H1 (cell line): ENCODE results near the gene FIGNL2. TPM values are rescaled to one million over a fixed set of nuclear protein-coding genes. Genes with fewer than 3 reads are reported as not detected.

Experiments used
- CTCF ChIA-PET: fragments of 300-600 bp; sonication (Branson Sonifier 250); formaldehyde crosslinking; loops from one replicate; lab custom pipeline; 2021; ENCODE audit not compliant: partially characterized antibody; lab: Charles Lee
- POLR2A ChIA-PET: fragments of 300-600 bp; sonication (Branson Sonifier 250); formaldehyde crosslinking; loops from one replicate; lab custom pipeline; 2021; ENCODE audit warnings: inconsistent platforms; ENCODE audit not compliant: partially characterized antibody; lab: Charles Lee
- DNase-seq, 2 experiments: peaks; one replicate each; pipeline versions ENCODE4 v3.0.0 to v3.0.0-alpha.2; 2010 to 2022; ENCODE audit warnings: low spot score in 2 of 2, low read depth in 1 of 2, mixed read lengths in 1 of 2
- FAIRE-seq: peaks from 2 replicates; lab custom pipeline; 2011; peaks lifted over from hg19 to GRCh38; lab: Jason Lieb, UNC
- H2AFZ ChIP-seq: 2 replicates; pipeline ENCODE4 v1.8.1; 2012; ENCODE audit warnings: low read length, inconsistent platforms
- H2AK5ac ChIP-seq: 2 replicates; pipeline ENCODE4 v1.6.1; 2013; ENCODE audit warnings: low read depth, low read length
- H2BK120ac ChIP-seq: replicated peaks from 2 replicates; pipeline ENCODE3; 2013; ENCODE audit warnings: low read depth, low read length, inconsistent platforms
- H2BK12ac ChIP-seq: 2 replicates; pipeline ENCODE4 v1.6.1; 2013; ENCODE audit warnings: low read depth, low read length
- H2BK15ac ChIP-seq: 2 replicates; pipeline ENCODE4 v1.6.1; 2013; ENCODE audit warnings: low read length
- H2BK20ac ChIP-seq: 2 replicates; pipeline ENCODE4 v1.6.1; 2013; ENCODE audit warnings: low read length
- H2BK5ac ChIP-seq: 2 replicates; pipeline ENCODE4 v1.6.1; 2013; ENCODE audit warnings: low read depth, low read length
- H3K14ac ChIP-seq: 2 replicates; pipeline ENCODE4 v1.6.1; 2013; ENCODE audit warnings: inconsistent platforms; ENCODE audit not compliant: insufficient read length
- H3K18ac ChIP-seq: 2 replicates; pipeline ENCODE4 v1.6.1; 2013; ENCODE audit warnings: low read length; ENCODE audit errors: extremely low read depth
- H3K23ac ChIP-seq: 2 replicates; pipeline ENCODE4 v1.6.1; 2013; ENCODE audit warnings: inconsistent platforms; ENCODE audit not compliant: insufficient read length
- H3K23me2 ChIP-seq: 2 replicates; pipeline ENCODE4 v1.6.1; 2013; ENCODE audit warnings: low read depth, low read length
- H3K27ac ChIP-seq: 2 replicates; pipeline ENCODE4 v1.6.1; 2011; ENCODE audit warnings: low read depth, low read length, inconsistent platforms
- H3K27me3 ChIP-seq, 4 experiments: replicated peaks in 1 of 4; 1 replicate in 1 of 4; 2 replicates in 3 of 4; pipeline versions ENCODE4 v1.6.1 to v1.8.1; 2011 to 2013; ENCODE audit warnings: low read length in 3 of 4, mild to moderate bottlenecking in 3 of 4, inconsistent platforms in 2 of 4, mixed read lengths in 2 of 4, moderate library complexity in 1 of 4; ENCODE audit not compliant: control insufficient read depth in 3 of 4, insufficient read depth in 3 of 4; ENCODE audit errors: extremely low read depth in 1 of 4
- H3K36me3 ChIP-seq, 4 experiments: 2 replicates each; pipeline versions ENCODE4 v1.6.1 to v1.8.1; 2011 to 2013; ENCODE audit warnings: mild to moderate bottlenecking in 4 of 4, low read length in 3 of 4, moderate library complexity in 2 of 4, control low read depth in 1 of 4, inconsistent platforms in 1 of 4; ENCODE audit not compliant: insufficient read depth in 4 of 4, control insufficient read depth in 2 of 4
- H3K4ac ChIP-seq: replicated peaks from 2 replicates; pipeline ENCODE3; 2013; ENCODE audit warnings: low read length, low read depth, mixed read lengths, inconsistent platforms; ENCODE audit not compliant: insufficient read length
- H3K4me1 ChIP-seq, 4 experiments: replicated peaks in 1 of 4; 1 replicate in 1 of 4; 2 replicates in 3 of 4; pipeline versions ENCODE4 v1.6.1 to v1.8.1; 2011 to 2013; ENCODE audit warnings: low read length in 3 of 4, inconsistent platforms in 2 of 4, mixed read lengths in 1 of 4; ENCODE audit not compliant: insufficient read depth in 4 of 4, control insufficient read depth in 3 of 4
- H3K4me2 ChIP-seq, 2 experiments: 2 replicates each; pipeline versions ENCODE4 v1.6.1 to v1.8.1; 2011 to 2013; ENCODE audit warnings: low read depth in 2 of 2, low read length in 2 of 2, control low read depth in 1 of 2, inconsistent platforms in 1 of 2, mild to moderate bottlenecking in 1 of 2; ENCODE audit not compliant: insufficient read depth in 1 of 2
- H3K4me3 ChIP-seq, 4 experiments: fragments of 200-600, 300-600 bp in 1 of 4; sonication (generic), shearing (Covaris generic), sonication (Bioruptor Twin) in 1 of 4; 2 replicates each; pipeline versions ENCODE4 v1.5.1 to v1.8.1; 2011 to 2016; ENCODE audit warnings: low read length in 4 of 4, low read depth in 3 of 4, control low read depth in 2 of 4, inconsistent platforms in 2 of 4, mild to moderate bottlenecking in 2 of 4, mixed read lengths in 1 of 4, moderate library complexity in 1 of 4; ENCODE audit not compliant: insufficient read depth in 2 of 4; ENCODE audit errors: extremely low read depth in 1 of 4
- H3K56ac ChIP-seq: replicated peaks from 2 replicates; pipeline ENCODE3; 2013; ENCODE audit warnings: low read depth, mild to moderate bottlenecking, mixed read lengths, low read length, inconsistent platforms; ENCODE audit not compliant: insufficient read length
- H3K79me1 ChIP-seq: 2 replicates; pipeline ENCODE4 v1.6.1; 2013; ENCODE audit warnings: low read depth, low read length, control low read depth
- H3K79me2 ChIP-seq, 2 experiments: 2 replicates each; pipeline versions ENCODE4 v1.6.1 to v1.8.1; 2012 to 2013; ENCODE audit warnings: low read length in 2 of 2, mild to moderate bottlenecking in 2 of 2, inconsistent platforms in 1 of 2; ENCODE audit not compliant: insufficient read depth in 2 of 2, control insufficient read depth in 1 of 2
- H3K9ac ChIP-seq, 4 experiments: replicated peaks in 1 of 4; 1 replicate in 1 of 4; 2 replicates in 3 of 4; pipeline versions ENCODE4 v1.6.1 to v1.8.1; 2011 to 2013; ENCODE audit warnings: low read depth in 3 of 4, low read length in 3 of 4, control low read depth in 2 of 4, mild to moderate bottlenecking in 2 of 4, moderate library complexity in 2 of 4, inconsistent platforms in 1 of 4; ENCODE audit errors: extremely low read depth in 1 of 4
- H3K9me3 ChIP-seq, 2 experiments: 2 replicates each; pipeline versions ENCODE4 v1.6.1 to v1.8.1; 2012 to 2013; ENCODE audit warnings: mild to moderate bottlenecking in 2 of 2, moderate library complexity in 2 of 2, control low read depth in 1 of 2, inconsistent platforms in 1 of 2, low read depth in 1 of 2, low read length in 1 of 2, mixed read lengths in 1 of 2; ENCODE audit not compliant: insufficient read depth in 2 of 2
- H4K20me1 ChIP-seq, 2 experiments: replicated peaks in 1 of 2; 2 replicates each; pipeline versions ENCODE3 to v1.8.1; 2011 to 2013; ENCODE audit warnings: inconsistent platforms in 2 of 2, low read length in 2 of 2, mild to moderate bottlenecking in 1 of 2; ENCODE audit not compliant: insufficient read depth in 2 of 2, control insufficient read depth in 1 of 2
- H4K5ac ChIP-seq: 2 replicates; pipeline ENCODE4 v1.6.1; 2013; ENCODE audit warnings: low read length, low read depth, mixed read lengths, inconsistent platforms; ENCODE audit not compliant: insufficient read length
- H4K8ac ChIP-seq: 2 replicates; pipeline ENCODE4 v1.8.0; 2013; ENCODE audit warnings: mild to moderate bottlenecking, moderate library complexity, low read length, inconsistent platforms; ENCODE audit not compliant: insufficient read depth; ENCODE audit errors: extremely low read depth
- H4K91ac ChIP-seq: replicated peaks from 2 replicates; pipeline ENCODE3; 2013; ENCODE audit warnings: low read length, mixed read lengths, inconsistent platforms; ENCODE audit not compliant: insufficient read length
- CTCF ChIP-seq, 3 experiments: IDR thresholded peaks; 1 replicate in 2 of 3; 2 replicates in 1 of 3; pipeline versions ENCODE4 v1.5.1 to v1.6.1; 2011; ENCODE audit warnings: low read length in 3 of 3, mild to moderate bottlenecking in 3 of 3, inconsistent platforms in 2 of 3, low read depth in 1 of 3, moderate library complexity in 1 of 3; ENCODE audit not compliant: insufficient read depth in 1 of 3; ENCODE audit errors: control extremely low read depth in 1 of 3
- SAP30 ChIP-seq: fragments of 300-600 bp; sonication (generic); IDR thresholded peaks from 2 replicates; pipeline ENCODE4 v1.7.1; 2012; ENCODE audit warnings: low read length, moderate library complexity, mild to moderate bottlenecking, inconsistent platforms; ENCODE audit not compliant: insufficient read depth, insufficient replicate concordance
- WGBS, 2 experiments: shearing (Covaris generic) in 1 of 2; methylation state at CpG; one replicate each; pipeline versions ENCODE4 v1.1.6 to v1.1.7; 2013 to 2015; ENCODE audit warnings: low lambda C conversion rate in 2 of 2, mixed read lengths in 2 of 2, inconsistent platforms in 1 of 2, low coverage in 1 of 2, missing lambda C conversion rate in 1 of 2; ENCODE audit not compliant: insufficient replicate concordance in 2 of 2, insufficient coverage in 1 of 2, insufficient read length in 1 of 2; ENCODE audit errors: extremely low coverage in 1 of 2, missing lambda C conversion rate in 1 of 2; 5-methylcytosine and 5-hydroxymethylcytosine counted together
- polyA plus RNA-seq, 7 experiments: library from polyadenylated mRNA; depleted of rRNA in 3 of 7; stranded (reverse) in 5 of 7; unstranded in 2 of 7; fragments of >200 nt in 5 of 7; fragments of 200-250 nt in 2 of 7; gene quantifications; 1 replicate in 5 of 7; 2 replicates in 1 of 7; 4 replicates in 1 of 7; pipeline versions ENCODE4 v1.2.1 to v1.2.3, GENCODE V29; 2011 to 2013; ENCODE audit warnings: missing spikeins in 2 of 7, mixed read lengths in 2 of 7
- total RNA-seq: library from RNA; stranded (reverse); fragmentation: NEBNext Ultra II Directional; extraction: Animal tissue kit (Norgen Biotek cat#: 25700); gene quantifications from 2 replicates; pipeline ENCODE4 v1.2.1, GENCODE V29; 2021

The FIGNL2 gene
- total and polyA plus RNA-seq, 2 of the 8 experiments (the other 6 are each of a cell fraction or from before 2014, with no cell fraction given) = 6.5 to 7.1 TPM

DNA sequence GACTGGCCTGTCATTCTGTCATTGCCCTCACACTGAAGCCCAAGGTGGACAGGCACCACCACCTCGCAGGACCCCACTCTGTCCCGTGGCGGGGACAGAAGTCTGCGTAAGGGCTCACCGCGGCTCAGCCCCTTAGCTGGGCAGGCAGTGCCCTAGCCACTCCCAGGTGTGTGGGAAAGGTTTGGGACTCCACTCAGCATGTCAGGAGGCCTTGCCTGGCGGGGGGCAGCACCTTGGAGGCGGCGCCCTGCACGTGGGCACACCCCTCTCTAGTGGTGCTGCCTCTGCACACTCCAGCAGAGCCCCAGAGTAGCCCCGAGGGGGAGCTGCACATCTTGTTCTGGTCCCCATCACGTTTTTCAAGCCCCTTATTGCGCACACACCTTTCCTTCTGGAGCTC, 35.6 kb downstream of the FIGNL2 start:
- Histone ChIP-seq H4K20me1 (peaks cover 0 to 3% of the 10 kb centered on the region in 2 experiments), H2BK12ac (no peak overlapping the region), H3K27ac (no peak overlapping the region), H3K27me3 (peaks cover 0 to 38% (median 23%) of the 10 kb centered on the region in 4 experiments; a peak in 5 of 7 replicates), H3K23ac (no peak overlapping the region), H2BK5ac (no peak overlapping the region), H3K4me3 (no peak overlapping the region), H3K4me1 (peaks cover 0 to 8% (median 2%) of the 10 kb centered on the region in 4 experiments; a peak in 5 of 7 replicates), H3K79me2 (no peaks in the 10 kb centered on the region), H2AFZ (no peak overlapping the region), H4K91ac (no peak overlapping the region), H3K9me3 (no peaks in the 10 kb centered on the region), H3K14ac (no peak overlapping the region), H4K5ac (no peak overlapping the region), H3K36me3 (no peaks in the 10 kb centered on the region), H2AK5ac (no peak overlapping the region), H3K79me1 (no peaks in the 10 kb centered on the region), H2BK120ac (no peak overlapping the region), H3K23me2 (peaks cover 4% of the 10 kb centered on the region; the same call in 1 of the 2 replicates), H3K9ac (no peak overlapping the region), H2BK20ac (no peak overlapping the region), H3K4ac (no peak overlapping the region), H4K8ac (no peak overlapping the region), H3K18ac (no peak overlapping the region), H3K56ac (no peak overlapping the region), H3K4me2 (no peak overlapping the region; a peak in 1 of 4 replicates), H2BK15ac (no peak overlapping the region)
- ChIA-PET POLR2A (interaction anchor here (0.8 to 2.4 kb wide), 5 partner anchors 8 to 220 kb away, joined by 3 to 10 read pairs (median 6); no protein-coding TSS in a partner anchor), CTCF (interaction anchor here (0.8 to 9.0 kb wide), 19 partner anchors 10 to 394 kb away, joined by 3 to 139 read pairs (median 4); no protein-coding TSS in a partner anchor)
- DNase-seq = no peak
- TF ChIP-seq CTCF (IDR thresholded peaks at IDR 0.05; ENCODE audit: control extremely low read depth in 1 of 3, insufficient read depth in 1 of 3, low read depth in 1 of 3, low read length in 3 of 3) (peak in 1 of 3 experiments; percentile 4; a peak in 1 of 4 replicates), SAP30 (no peak)
- WGBS, 2 experiments = 81% methylated on average over 13 of the region's 13 CpGs; no CpG with 5 or more reads in 1 of the 2 experiments
- no peak for FAIRE-seq
